Neural cell (in vitro differentiated cells): ENCODE results near the gene TNFAIP8.

Experiments used
- CTCF ChIP-seq: fragments of 450-650 bp; IDR thresholded peaks from 2 replicates; pipeline ENCODE4 v1.5.1; 2014; ENCODE audit warnings: antibody characterized with exemption, mild to moderate bottlenecking, moderate library complexity; ENCODE audit not compliant: poor library complexity, severe bottlenecking
- EP300 ChIP-seq: fragments of 450-650 bp; conservative IDR thresholded peaks from 2 replicates; pipeline ENCODE4 v1.6.1; 2014; ENCODE audit warnings: antibody characterized with exemption, mild to moderate bottlenecking, moderate library complexity; ENCODE audit not compliant: poor library complexity, severe bottlenecking
- EZH2 ChIP-seq: fragments of 200-600, 300-800 bp; shearing (Covaris generic), sonication (generic); IDR thresholded peaks from 2 replicates; pipeline ENCODE4 v1.6.1; 2014; ENCODE audit warnings: antibody characterized with exemption, low read length, borderline replicate concordance, mild to moderate bottlenecking; ENCODE audit not compliant: insufficient read depth, poor library complexity, severe bottlenecking
- MXI1 ChIP-seq: fragments of 450-650 bp; conservative IDR thresholded peaks from 2 replicates; pipeline ENCODE4 v1.6.1; 2014; ENCODE audit warnings: antibody characterized with exemption, mild to moderate bottlenecking; ENCODE audit not compliant: poor library complexity, severe bottlenecking
- POLR2AphosphoS5 ChIP-seq: IDR thresholded peaks from 2 replicates; pipeline ENCODE4 v1.6.1; 2012
- RAD21 ChIP-seq: fragments of 450-650 bp; conservative IDR thresholded peaks from 2 replicates; pipeline ENCODE4 v1.6.1; 2014; ENCODE audit warnings: antibody characterized with exemption, mild to moderate bottlenecking, moderate library complexity
- REST ChIP-seq: IDR thresholded peaks from 2 replicates; pipeline ENCODE4 v1.6.1; 2012; ENCODE audit warnings: borderline replicate concordance
- SMC3 ChIP-seq: fragments of 450-650 bp; conservative IDR thresholded peaks from 2 replicates; pipeline ENCODE4 v1.6.1; 2014; ENCODE audit warnings: antibody characterized with exemption, mild to moderate bottlenecking, moderate library complexity; ENCODE audit not compliant: poor library complexity
- TAF1 ChIP-seq: IDR thresholded peaks from 2 replicates; pipeline ENCODE4 v1.6.1; 2012; ENCODE audit warnings: low read depth

- TF ChIP-seq EZH2 (no peak), POLR2AphosphoS5 (no peak), CTCF (no peak), SMC3 (no peak), TAF1 (no peak), EP300 (no peak), REST (no peak), RAD21 (no peak), MXI1 (no peak)
Observed at GRCh38 chr5:119359737-119360413, 4.1 kb downstream of the TNFAIP8 start.
